Smooth muscle cell (in vitro differentiated cells): Measurements from ENCODE around the gene SOBP. TPM values are rescaled to one million over a fixed set of nuclear protein-coding genes. Genes with fewer than 3 reads are reported as not detected.
A peak's percentile ranks its signal among the peaks of the same experiment; 100 is the strongest.

Source experiments
- DNase-seq: peaks from one replicate; lab custom pipeline; 2025; ENCODE audit not compliant: unreplicated experiment; lab: John Stamatoyannopoulos, UW
- H2AFZ ChIP-seq: fragments of 200-600 bp; sonication (generic); 2 replicates; pipeline ENCODE4 v1.6.0; 2016; ENCODE audit warnings: antibody characterized with exemption, low read depth, mild to moderate bottlenecking
- H3F3A ChIP-seq: fragments of 200-600 bp; sonication (generic); 2 replicates; pipeline ENCODE4 v1.6.0; 2017; ENCODE audit warnings: antibody characterized with exemption, low read depth
- H3K27ac ChIP-seq: fragments of 200-600 bp; sonication (generic); 2 replicates; pipeline ENCODE4 v1.5.1; 2016; ENCODE audit warnings: low read depth, mild to moderate bottlenecking
- H3K27me3 ChIP-seq: fragments of 200-600 bp; sonication (generic); 2 replicates; pipeline ENCODE4 v1.6.1; 2016; ENCODE audit warnings: low read depth, mild to moderate bottlenecking
- H3K36me3 ChIP-seq: fragments of 200-600 bp; sonication (generic); 2 replicates; pipeline ENCODE4 v1.5.1; 2016; ENCODE audit warnings: low read depth
- H3K4me1 ChIP-seq: fragments of 200-600 bp; sonication (generic); 2 replicates; pipeline ENCODE4 v1.5.1; 2016; ENCODE audit warnings: low read depth
- H3K4me2 ChIP-seq: fragments of 200-600 bp; sonication (generic); 2 replicates; pipeline ENCODE4 v1.6.0; 2016; ENCODE audit warnings: mild to moderate bottlenecking
- H3K4me3 ChIP-seq: fragments of 200-600 bp; sonication (generic); 2 replicates; pipeline ENCODE4 v1.5.1; 2016; ENCODE audit warnings: mild to moderate bottlenecking
- H3K79me2 ChIP-seq: fragments of 200-600 bp; sonication (generic); 2 replicates; pipeline ENCODE4 v1.6.0; 2016; ENCODE audit warnings: low read depth, mild to moderate bottlenecking
- H3K9ac ChIP-seq: fragments of 200-600 bp; sonication (generic); 2 replicates; pipeline ENCODE4 v1.6.0; 2016; ENCODE audit warnings: low read depth
- H3K9me3 ChIP-seq: fragments of 200-600 bp; sonication (generic); replicated peaks from 2 replicates; pipeline ENCODE4 v1.5.1; 2016; ENCODE audit warnings: low read depth
- H4K20me1 ChIP-seq: fragments of 200-600 bp; sonication (generic); 2 replicates; pipeline ENCODE4 v1.6.0; 2016; ENCODE audit warnings: low read depth
- WGBS: methylation state at CpG from one replicate; pipeline ENCODE4 v1.1.7; 2016; ENCODE audit warnings: low lambda C conversion rate; 5-methylcytosine and 5-hydroxymethylcytosine counted together
- polyA plus RNA-seq: library from polyadenylated mRNA; unstranded; fragments of >200 nt; fragmentation: Nextera tagmentation; extraction: Ambion mirVana; gene quantifications from 2 replicates; pipeline ENCODE4 v1.2.1, GENCODE V29; 2016
- total RNA-seq: library from RNA; depleted of rRNA; stranded (reverse); fragments of >200 nt; gene quantifications from 2 replicates; pipeline ENCODE4 v1.2.3, GENCODE V29; 2014
- TF ChIP-seq, protein P1 (sequence below): fragments of 200-600 bp; sonication (generic); IDR thresholded peaks from 2 replicates; pipeline ENCODE4 v1.5.1; 2017; ENCODE audit warnings: borderline replicate concordance, mild to moderate bottlenecking, antibody characterized with exemption; ENCODE audit not compliant: insufficient read depth, poor library complexity, severe bottlenecking

Gene SOBP
- total and polyA plus RNA-seq, 2 experiments from 2014 or later: 0.67 to 4.0 TPM

DNA sequence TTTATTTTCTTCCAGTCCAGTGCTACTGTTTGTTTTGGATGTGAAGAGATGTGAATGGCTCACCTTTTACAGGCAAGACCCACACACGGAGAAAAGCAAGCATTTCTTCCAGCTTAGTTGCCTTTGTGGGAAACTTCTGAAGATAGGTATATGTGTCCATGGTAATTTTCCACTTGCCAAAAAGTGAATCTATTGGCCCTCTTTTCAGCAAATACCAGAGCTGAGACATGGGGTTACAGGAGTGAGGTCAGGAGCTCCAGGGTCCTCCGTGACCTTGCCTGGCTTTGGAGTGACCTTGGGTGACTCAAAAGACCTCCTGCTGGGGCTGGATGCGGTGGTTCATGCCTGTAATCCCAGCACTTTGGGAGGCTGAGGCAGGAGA, 167.4 kb downstream of the SOBP start:
- TF ChIP-seq, protein P1, sequence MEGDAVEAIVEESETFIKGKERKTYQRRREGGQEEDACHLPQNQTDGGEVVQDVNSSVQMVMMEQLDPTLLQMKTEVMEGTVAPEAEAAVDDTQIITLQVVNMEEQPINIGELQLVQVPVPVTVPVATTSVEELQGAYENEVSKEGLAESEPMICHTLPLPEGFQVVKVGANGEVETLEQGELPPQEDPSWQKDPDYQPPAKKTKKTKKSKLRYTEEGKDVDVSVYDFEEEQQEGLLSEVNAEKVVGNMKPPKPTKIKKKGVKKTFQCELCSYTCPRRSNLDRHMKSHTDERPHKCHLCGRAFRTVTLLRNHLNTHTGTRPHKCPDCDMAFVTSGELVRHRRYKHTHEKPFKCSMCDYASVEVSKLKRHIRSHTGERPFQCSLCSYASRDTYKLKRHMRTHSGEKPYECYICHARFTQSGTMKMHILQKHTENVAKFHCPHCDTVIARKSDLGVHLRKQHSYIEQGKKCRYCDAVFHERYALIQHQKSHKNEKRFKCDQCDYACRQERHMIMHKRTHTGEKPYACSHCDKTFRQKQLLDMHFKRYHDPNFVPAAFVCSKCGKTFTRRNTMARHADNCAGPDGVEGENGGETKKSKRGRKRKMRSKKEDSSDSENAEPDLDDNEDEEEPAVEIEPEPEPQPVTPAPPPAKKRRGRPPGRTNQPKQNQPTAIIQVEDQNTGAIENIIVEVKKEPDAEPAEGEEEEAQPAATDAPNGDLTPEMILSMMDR: no peak
- H3K27me3 ChIP-seq: no peaks in the 10 kb centered on the region
- no peaks in the 10 kb centered on the region for H3K4me1 ChIP-seq
- H2AFZ ChIP-seq: no peak overlapping the region
- H3K4me2 ChIP-seq: peak overlapping the region; percentile 74
- peak overlapping the region; percentile 25 for H3K27ac ChIP-seq
- H3K9me3 ChIP-seq: no peaks in the 10 kb centered on the region
- no peaks in the 10 kb centered on the region for H3F3A ChIP-seq
- DNase-seq: no peak
- H3K36me3 ChIP-seq: no peaks in the 10 kb centered on the region
- no peaks in the 10 kb centered on the region for H3K79me2 ChIP-seq
- H3K4me3 ChIP-seq: peak overlapping the region; percentile 19
- WGBS: 83% methylated on average over 3 of the region's 3 CpGs
- H3K9ac ChIP-seq: no peak overlapping the region
- no peaks in the 10 kb centered on the region for H4K20me1 ChIP-seq

DNA sequence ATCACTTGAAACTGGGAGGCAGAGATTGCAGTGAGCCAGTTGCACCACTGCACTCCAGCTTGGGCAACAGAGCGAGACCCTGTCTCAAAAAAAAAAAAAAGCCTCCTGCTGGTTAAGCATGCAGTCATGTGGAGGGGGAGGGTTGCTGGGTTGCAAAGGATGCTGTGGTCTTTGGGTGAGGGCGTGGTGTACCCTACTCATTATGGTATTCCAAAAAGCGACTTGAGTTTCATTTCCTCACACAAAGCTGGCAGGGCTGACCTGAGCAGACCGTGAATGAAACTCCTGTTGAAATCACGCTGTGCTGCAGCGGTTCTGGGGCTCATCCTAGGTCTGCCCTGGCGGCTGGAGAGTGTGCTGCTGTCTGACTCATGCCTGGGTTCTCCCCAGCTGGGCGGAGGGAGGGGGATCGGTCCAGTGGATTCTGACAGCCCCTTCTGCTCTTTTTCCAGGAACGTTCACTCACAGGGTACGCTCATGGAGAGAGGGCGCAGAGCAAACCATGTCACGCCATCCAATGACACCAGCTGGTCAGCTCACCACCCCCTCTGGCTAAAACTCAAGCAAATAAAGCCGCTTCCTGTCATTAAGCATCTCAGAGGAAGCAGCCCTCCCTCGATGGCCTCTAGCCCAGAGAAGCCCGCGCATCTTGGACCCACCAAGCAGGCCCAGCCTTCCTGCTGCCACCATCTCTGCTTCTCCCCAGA, 168.0 kb downstream of the SOBP start:
- Histone ChIP-seq H3K9me3 (no peaks in the 10 kb centered on the region), H4K20me1 (no peaks in the 10 kb centered on the region), H3K79me2 (no peaks in the 10 kb centered on the region), H2AFZ (peak overlapping the region; percentile 28), H3F3A (no peaks in the 10 kb centered on the region), H3K4me3 (peak overlapping the region; percentile 19), H3K4me2 (peak overlapping the region; percentile 74), H3K9ac (no peak overlapping the region), H3K4me1 (no peaks in the 10 kb centered on the region), H3K27ac (peak overlapping the region; percentile 25), H3K27me3 (no peaks in the 10 kb centered on the region), H3K36me3 (no peaks in the 10 kb centered on the region)
- TF ChIP-seq, protein P1: peak; percentile 17
- DNase-seq: peak; percentile 53
- WGBS: 30% methylated on average over 17 of the region's 17 CpGs

DNA sequence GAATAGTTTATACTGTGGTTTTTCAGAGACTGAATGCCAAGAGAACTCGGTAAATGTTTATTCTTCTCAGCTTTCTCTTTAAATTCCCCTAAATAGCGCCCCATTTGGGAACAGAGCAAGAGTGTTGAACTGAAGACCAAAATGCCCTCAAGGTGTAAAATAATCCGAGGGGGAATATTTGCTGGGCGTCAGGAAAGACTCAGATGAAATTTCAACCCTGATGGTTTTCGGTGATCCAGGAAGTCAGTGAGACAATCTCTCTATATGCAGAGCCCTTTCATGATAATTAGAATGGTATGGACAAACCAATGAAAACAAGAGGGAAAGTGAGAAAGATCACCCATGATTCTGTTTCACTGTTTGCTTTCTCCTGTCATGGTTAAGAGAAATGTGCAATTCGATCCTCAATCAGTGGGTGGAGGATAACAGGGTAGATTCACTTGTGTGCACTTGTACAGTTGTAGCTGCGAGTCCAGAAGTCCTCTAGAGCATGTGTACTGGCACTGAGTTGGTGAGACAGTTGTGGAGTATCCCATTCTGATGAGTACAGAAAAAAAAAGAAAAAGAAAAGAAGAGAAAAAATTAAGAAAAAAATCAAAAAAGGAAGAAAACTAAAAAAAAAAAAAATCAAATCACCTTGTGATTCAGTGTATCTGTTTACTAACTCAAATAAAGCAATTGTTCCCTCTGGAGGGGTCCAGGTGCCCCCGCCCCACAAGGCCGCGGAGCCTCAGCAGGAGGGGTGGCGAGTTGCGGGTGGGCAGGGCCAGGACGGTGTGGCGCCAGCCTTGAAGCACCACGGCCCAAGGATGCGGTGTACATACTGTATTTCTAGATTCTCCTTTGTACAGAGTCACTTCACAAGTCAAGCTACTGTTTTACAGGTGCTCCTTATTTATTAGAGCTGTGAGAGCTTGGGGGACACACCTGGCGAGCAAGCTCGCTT, 169.3 kb downstream of the SOBP start:
- no peak overlapping the region for H3K4me3 ChIP-seq
- H3K27ac ChIP-seq: peak overlapping the region; percentile 25
- H3K27me3 ChIP-seq: no peaks in the 10 kb centered on the region
- peak overlapping the region; percentile 36 for H2AFZ ChIP-seq
- no peaks in the 10 kb centered on the region for H4K20me1 ChIP-seq
- H3K9ac ChIP-seq: no peak overlapping the region
- no peak for DNase-seq
- TF ChIP-seq, protein P1: no peak
- H3F3A ChIP-seq: no peaks in the 10 kb centered on the region
- 81% methylated on average over 18 of the region's 18 CpGs for WGBS
- no peaks in the 10 kb centered on the region for H3K9me3 ChIP-seq
- no peaks in the 10 kb centered on the region for H3K79me2 ChIP-seq
- no peaks in the 10 kb centered on the region for H3K4me1 ChIP-seq
- H3K4me2 ChIP-seq: peak overlapping the region; percentile 74
- H3K36me3 ChIP-seq: no peaks in the 10 kb centered on the region
